ENCODE data around the gene AMBRA1.
A peak's percentile ranks its signal among the peaks of the same experiment; 100 is the strongest.
"Not testable (repeated sequence)": the region's sequence is repeated elsewhere in the genome, so short reads cannot be mapped to it uniquely, and the experiment has no call there.

AMBRA1 gene

DNA sequence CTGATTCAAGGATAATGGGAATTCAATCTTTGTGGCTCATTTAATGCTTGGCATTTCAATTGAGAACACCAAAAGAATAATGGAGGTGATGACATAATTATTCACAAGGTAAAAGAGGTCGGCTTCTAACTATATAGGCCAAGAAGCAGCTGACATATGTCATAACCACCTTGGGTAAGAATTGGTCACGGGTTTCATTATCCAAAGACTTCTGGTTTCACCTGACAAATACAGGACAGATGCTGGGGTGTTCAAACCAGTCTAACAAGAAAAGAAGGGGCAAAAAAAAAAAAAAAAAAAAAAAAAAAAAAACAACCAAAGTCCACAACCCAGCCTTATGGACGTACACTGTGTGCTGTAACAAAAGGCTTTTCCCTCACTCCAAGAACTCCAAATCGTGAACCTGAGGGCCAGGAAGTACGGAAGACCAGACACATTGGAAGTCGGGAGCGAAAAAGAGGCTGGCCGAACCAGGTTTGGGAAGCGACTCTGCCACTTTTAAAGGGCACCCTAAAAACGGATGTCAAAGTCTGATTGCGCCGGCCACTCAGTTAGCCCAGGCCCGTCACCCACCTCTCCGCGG is 22.8 kb upstream of the AMBRA1 start:
- DNase-seq (ENCODE audit: low spot score): no peak

DNA sequence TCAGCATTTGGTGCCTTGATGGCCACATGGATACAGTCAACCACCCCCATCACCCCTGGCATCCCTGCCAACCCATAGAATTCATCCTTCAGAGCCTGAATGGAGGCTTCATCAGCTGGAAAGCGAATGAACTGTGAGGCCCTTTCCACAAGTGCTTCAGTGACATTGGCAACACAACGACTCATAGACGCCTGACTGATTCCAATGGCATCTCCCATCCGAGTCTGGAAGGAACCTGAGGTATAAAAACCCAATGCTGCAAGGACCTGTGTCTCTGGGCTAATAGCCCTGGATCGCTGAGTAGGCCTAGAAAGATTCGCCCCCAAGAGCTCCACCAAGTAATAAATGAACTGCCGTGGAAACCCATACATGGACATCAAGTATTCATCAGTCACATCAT is 21.9 kb upstream of the AMBRA1 start:
- peak; percentile 25 for DNase-seq (ENCODE audit: low spot score)

DNA sequence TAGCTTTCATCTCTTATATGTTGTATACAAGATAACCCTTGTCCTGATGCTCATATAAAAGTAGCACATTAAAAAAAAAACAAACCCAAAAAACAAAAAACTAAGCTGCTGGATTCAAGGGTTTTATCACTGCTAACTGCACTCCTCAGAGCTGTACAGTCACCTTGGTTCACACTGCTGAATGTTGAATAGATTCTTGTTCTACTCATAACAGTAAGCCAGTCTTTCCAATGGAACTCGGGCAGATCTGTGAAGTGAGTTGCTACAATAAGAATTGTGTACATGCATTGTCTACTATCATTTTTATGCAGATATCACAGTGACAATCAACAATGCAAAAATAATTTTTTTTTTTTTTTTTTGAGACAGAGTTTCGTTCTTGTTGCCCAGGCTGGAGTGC is 18.5 kb upstream of the AMBRA1 start:
- no peak for DNase-seq (ENCODE audit: low spot score)

DNA sequence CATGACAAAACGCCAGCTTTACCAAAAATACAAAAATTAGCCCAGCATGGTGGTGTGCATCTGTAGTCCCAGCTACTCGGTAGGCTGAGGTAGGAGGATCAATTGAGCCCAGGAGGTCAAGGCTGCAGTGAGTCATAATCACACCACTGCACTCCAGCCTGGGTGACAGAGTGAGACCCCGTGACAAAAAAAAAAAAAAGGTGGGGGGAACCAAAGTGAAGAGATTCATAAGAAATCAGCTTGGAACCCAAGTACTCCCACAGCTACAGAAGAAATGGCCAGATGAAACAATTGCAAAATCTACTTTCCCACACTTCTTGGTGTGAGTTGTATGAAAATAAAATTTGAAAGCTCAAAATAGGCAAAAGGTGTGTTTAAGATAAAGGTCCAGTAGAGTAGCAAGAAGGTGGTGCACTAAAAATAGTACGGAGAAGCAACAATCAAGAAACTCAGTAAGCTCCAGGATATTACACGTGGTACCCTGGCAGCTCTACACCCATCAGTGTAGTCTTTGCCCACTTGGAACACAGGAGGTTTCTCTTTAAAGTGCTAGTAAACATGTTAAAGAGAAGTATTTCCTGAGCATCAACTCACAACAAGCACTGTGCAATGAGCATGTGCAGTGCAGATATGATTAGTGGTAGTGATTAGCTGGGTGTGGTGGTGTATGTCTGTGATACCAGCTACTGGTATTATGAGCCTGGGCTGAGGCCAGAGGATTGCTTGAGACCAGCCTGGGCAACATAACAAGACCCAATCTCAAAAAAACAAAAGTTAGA is 17.9 kb upstream of the AMBRA1 start:
- no peak for DNase-seq (ENCODE audit: low spot score)

DNA sequence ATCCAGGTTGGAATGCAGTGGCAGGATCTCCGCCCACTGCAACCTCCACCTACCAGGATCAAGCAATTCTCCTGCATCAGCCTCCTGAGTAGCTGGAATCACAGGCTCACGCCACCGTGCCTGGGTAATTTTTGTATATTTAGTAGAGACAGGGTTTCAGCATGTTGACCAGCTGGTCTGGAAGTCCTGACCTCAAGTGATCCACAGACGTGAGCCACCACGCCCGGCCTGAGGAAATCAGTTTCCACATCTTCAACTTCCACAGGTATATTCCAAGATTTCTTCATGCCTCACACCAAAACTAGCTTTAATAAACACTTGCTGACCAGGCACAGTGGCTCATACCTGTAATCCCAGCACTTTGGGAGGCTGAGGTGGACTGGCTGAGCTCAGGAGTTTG is 15.6 kb upstream of the AMBRA1 start:
- DNase-seq (ENCODE audit: low spot score): no peak

DNA sequence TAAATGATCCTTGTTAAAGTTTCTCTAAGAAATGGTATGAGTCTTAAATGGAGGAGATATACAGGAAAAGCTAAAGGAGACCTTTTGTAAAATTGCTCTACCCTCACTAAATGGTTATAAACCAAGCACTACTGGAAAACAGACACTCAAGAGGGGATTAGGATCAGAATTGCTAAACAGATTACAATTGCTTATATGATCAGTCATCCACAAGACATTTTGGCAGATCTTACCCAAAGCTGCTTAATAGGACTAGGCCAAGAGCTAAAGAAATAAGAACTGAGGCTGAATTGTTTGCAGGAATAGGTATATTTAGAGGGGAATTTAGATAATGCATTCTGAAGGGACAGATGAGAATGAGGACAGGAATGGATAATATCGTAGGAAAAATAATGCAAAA is 13.7 kb upstream of the AMBRA1 start:
- DNase-seq (ENCODE audit: low spot score): no peak

DNA sequence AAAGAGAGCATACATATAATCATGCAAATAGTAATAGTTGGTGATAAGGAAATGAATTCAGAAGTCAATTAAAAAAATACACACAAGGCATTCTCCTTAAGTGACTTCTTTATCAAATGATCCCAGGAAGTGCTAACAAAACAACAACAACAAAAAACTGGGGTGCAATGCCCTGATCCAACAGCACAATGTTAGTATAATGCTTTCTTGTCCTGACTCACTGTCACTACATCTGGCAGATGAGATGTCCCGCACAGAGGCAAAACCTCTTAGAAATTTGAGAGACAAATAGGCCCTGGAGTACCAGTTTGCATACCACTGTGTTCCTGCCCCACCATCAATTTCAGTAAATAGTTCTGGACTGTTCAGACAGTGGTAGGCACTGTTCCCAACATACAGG is 11.0 kb upstream of the AMBRA1 start:
- DNase-seq (ENCODE audit: low spot score): no peak

DNA sequence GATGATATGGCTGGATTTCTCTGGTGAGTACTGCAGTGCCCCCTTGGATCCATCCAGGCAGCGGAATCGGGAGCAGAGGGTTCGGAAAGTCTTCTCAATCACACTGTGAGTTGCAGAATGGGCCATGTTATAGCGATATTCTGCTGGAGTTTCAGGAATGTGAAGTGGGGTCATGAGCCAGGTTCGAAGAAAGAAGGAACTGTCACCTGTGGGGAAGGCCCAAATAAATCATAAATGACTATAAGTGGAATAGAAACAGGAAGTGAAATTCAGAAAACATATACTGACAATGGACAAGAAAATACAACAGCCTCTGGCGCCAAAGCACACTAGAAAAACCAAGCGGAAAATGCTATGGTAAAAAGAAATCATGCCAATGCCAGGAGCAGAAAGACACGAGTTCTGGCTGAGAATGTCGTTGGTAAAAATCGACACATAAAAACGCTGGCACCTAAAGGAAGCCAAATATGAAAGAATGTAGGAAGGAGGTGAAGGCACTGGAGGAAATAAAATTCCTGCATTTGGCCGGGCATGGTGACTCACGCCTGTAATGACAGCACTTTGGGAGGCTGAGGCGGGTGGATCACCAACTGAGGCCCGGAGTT is 10.0 kb upstream of the AMBRA1 start:
- DNase-seq (ENCODE audit: low spot score): no peak

DNA sequence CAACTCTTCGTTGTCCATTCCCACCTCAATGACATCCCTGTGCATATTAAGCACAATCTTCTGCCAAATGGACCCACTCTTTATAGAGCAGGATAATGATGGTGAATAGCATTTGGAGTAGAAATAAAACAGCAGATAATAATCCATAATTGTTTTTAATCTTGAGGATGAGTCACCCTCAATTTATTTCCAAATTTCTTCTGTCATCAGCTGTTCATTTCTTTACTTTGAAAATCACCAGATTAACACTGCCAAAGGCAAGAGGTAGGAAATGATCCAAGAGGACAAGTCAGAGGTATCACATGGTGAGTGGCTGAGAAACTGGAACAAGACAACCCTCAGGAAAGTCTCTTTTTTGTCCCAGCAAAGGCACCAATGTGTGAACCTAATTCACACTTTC is 7.3 kb upstream of the AMBRA1 start:
- no peak for DNase-seq (ENCODE audit: low spot score)

DNA sequence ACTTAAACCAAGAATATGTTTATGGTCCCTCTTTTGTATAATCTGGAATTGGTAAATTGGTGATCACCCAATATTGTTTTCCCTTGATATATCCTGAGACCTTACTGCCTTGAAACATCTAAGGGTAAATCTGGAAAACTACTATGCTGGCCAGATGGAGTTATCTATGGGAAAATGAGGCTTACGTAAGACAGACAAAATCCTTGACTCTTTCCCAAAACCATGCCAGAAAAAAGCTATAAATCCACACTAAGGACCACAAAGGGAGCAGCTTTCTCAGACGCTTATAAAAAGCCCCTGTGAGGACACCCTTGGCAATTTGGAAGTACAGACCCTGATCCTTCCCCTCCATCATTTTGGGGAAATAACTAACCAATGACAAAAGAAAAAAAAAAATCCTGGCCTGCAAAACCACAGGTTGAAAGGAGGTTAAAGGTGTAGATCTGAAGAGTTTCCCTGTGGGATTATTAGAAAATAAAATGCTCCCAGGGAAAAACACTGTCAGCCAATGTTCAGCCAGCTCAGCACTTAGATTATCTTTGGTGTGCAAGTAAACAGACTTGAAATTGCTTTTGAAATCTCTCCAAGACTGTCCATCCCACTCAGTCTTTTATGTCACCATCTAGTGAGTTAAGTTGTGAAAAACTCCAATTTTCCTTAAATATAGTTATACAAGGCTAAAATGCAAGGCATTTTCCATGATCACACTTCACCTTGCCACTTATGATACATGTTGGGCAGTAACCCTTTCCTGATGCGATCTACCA is 6.6 kb upstream of the AMBRA1 start:
- no peak for DNase-seq (ENCODE audit: low spot score)

DNA sequence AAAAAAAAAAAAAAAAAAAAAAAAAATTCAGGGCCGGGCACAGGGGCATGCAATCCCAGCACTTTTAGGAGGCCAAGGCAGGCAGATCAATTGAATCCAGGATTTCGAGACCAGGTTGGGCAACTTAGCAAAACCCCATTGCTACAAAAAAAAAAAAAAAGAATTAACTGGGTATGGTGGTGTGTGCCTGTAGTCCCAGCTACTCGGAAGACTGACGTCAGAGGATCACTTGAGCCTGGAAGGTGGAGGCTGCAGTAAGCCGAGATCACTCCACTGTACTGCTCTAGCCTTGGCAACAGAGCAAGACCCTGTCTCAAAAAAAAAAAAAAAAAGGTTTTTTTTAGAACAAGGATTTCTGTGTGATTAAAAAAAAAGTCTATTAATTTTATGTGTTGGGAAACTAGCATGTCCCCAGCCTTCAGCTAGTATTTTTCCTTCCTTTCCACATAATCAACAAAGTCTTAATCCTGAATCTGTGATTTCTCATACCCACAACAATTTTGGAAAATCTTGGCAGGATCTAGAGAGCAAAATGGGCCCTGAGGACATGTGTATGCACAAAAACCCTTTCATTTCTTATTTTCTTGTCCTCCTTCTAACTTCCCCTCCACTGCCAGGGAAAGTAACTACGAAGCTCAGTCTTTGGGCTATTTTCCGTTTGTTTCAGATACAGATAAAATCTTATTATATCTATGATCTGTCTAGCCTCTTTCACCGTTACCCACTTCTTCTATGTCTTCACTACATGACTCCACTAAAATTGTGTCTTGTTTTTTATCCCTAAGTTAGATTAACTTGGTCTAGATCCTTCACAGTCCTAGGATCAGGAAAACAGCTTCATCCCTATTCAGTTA is 5.7 kb upstream of the AMBRA1 start:
- DNase-seq (ENCODE audit: low spot score): no peak

DNA sequence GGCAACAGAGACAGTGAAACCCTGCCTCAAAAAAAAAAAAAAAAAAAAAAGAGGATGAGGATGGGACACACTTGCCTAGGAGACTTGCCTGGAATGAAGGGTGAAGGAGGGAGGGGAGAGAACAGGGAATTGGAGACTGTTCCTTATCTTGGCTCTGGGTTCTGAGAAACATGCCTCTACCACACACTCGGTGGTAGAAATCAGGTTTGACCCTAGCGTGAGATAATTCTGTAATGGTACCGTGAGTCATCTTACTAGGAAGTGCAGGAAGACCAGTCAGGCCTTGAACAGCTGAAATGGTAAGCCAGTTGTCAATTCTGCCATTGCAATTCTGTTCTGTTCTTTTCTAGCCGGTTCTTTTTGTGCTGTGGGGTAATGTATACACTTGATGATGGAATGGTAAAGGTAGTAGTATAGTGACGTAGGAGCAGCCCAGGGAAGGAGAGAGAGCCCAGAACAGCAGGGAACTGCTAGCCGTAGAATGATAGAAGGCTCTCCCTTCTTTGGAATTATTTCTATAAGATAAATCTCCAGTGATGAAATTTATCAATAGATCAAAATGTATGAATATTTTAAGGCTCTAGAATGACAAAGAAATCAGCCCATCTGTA is 3.9 kb upstream of the AMBRA1 start:
- no peak for DNase-seq (ENCODE audit: low spot score)

DNA sequence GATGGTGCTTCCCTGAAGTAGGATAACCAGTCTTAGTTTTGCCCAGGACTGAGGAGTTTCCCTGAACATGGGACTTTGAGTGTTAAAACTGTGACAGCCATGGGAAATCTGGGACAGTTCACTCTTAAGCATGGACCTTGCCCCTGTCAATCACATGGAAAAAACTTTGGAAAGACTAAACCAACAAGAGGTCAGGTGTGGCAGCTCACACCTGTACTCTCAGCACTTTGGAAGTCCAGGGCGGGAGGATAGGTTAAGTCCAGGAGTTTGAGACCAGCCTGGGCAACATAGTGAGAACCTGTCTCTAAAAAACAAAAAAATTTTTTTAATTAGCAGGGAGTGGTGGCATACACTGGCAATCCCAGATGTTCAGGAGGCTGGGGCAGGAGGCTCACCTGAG is 3.3 kb upstream of the AMBRA1 start:
- no peak for DNase-seq (ENCODE audit: low spot score)

DNA sequence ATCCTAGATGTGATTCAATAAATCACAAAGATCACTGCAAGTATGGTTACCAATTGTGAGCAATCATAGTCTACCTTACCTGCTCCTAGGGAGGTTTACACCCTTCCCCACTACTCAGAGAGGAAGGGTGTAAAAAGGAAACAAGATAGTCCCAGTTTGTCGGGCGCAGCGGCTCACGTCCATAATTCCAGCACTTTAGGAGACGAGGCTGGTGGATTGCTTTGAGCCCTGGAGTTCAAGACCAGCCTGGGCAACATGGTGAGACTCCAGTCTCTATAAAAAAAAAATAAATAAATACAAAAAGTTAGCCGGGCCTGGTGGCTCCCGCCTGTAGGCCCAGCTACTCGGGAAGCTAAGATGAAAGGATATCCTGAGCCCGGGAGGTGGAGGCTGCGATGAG is 962 bp upstream of the AMBRA1 start:
- no peak for DNase-seq (ENCODE audit: low spot score)

DNA sequence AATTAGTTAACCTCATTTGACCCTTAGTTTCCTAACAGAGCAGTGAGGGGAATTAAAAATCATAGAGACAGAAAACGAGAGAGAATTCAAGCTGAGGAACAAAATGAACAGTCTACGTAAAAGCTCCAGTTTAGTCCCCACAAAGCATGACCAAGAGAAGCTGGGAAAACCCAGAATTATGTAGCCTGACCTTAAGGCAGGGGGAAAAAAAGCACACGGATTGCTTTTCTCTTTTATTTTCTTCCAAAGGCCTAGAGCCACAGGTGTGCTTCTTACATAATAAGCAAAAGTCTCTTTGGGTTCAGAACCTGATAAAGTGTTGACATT is 514 bp upstream of the AMBRA1 start:
- DNase-seq (ENCODE audit: low spot score): no peak

DNA sequence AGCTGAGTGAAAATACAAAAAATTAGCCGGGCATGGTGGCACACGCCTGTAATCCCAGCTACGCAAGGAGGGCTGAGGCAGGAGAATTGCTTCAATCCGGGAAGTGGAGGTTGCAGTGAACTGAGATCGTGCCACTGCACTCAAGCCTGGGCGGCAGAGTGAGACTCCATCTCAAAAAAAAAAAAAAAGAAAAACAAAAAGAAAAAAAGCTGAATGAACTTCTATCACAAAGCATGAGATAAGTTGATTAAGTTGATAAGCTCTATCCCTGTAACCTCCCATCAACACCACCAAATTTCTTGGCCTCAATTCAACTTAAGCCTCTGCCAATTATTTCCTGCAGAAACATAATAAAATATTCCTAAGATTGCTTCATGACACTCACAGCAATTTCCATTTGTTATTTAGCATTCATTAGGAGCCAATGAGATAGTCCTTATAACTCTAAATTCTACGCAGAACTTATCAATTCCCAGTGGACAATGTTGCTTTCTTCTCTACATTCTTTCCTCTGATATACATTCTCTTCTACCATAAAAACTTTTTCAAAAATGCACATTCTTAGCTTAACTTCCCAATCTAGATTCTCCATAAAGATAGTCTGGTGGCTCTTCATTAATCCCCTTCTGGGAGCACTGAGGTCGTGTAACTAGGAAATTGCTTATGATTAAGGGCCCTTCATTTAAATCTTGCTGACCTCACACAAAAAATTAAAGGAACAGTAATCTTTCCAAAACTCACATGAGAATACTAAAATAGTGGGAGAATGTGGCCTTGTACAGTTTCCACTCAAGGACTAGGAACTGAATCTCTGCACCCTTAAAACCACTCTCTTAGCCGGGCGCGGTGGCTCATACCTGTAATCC is 2.9 kb downstream of the AMBRA1 start:
- DNase-seq (ENCODE audit: low spot score): no peak

DNA sequence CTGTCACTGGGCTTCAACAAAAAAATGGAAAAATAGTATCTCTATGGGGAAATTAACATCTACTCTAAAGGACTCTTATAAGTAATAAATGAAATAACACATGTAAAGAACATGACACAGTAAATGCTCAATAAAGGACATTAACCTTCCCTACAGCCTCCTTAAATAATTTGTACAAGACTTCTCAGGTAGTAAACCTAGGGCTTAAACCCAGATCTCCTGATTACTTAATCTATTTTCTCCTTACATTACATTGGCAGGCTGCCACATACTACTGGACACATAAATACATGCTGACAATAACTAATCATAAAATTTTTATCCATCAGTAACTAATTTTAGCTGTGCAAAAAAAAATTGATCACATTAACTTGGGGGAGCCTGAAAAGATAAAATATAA is 4.9 kb downstream of the AMBRA1 start:
- DNase-seq (ENCODE audit: low spot score): no peak

DNA sequence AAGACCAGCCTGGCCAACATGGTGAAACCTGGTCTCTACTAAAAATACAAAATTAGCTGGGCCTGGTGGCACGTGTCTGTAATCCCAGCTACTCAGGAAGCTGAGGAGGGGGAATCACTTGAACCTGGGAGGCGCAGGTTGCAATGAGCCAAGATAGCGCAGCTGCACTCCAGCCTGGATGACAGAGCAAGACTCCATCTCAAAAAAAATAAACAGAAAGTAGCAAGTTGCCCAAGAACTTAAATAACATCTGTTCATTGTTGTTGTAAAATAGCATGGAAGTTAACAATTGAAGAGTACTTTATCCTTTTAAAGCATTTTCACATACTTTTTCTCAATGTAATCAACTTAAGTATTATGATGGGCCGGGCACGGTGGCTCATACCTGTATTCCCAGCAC is 5.7 kb downstream of the AMBRA1 start:
- no peak for DNase-seq (ENCODE audit: low spot score)

DNA sequence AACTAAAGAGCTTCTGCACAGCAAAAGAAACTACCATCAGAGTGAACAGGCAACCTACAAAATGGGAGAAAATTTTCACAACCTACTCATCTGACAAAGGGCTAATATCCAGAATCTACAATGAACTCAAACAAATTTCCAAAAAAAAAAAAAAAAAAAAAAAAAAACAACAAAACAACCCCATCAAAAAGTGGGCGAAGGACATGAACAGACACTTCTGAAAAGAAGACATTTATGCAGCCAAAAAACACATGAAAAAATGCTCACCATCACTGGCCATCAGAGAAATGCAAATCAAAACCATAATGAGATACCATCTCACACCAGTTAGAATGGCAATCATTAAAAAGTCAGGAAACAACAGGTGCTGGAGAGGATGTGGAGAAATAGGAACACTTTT is 10.3 kb downstream of the AMBRA1 start:
- not testable (repeated sequence) for DNase-seq (ENCODE audit: low spot score)

DNA sequence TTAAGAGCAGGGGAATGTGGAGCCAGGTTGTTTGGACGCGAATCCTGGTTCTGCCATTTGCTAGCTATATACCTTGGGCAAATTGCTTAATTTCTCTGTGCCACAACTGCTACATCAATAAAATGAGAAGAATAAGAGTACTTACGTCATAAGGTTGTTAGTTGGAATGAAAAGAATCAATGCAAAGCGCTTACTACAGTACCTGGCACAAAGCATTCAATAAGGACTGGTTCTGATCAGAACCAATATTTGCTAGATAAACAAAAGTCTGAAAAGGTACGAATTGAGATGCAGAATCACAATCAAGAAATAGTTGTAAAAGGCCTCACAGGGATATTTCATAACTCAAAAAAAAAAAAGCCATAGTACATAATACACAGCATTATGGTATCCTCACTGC is 11.2 kb downstream of the AMBRA1 start:
- no peak for DNase-seq (ENCODE audit: low spot score)

DNA sequence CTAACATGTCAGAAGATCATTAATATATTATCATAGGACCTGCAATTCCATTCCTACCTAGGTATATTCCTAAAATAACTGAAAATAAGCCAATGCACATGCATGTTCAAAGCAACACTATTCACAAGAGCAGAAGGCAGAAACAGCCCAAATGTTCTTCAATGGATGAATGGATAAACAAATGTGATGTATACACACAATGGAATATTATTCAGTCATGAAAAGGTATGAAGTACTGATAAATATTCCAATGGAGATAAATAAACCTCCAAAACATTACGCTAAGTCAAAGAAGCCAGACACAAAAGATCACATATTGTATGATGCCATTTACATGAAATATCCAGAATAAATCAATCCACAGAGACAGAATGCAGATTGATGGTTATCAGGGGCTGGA is 16.8 kb downstream of the AMBRA1 start:
- no peak for DNase-seq (ENCODE audit: low spot score)
